Ascending aorta (tissue), 2 donors: ENCODE data around the gene DDX49. TPM values are rescaled to one million over a fixed set of nuclear protein-coding genes. Genes with fewer than 3 reads are reported as not detected.
A peak's percentile ranks its signal among the peaks of the same experiment; 100 is the strongest.

Experiments used
- DNase-seq, 2 donors: peaks; one replicate each; pipeline ENCODE4 v3.0.0-alpha.2; 2019; ENCODE audit warnings: low spot score in 2 of 2
- H3K27ac ChIP-seq, 2 donors: fragments of 200-600 bp; sonication (generic); one replicate each; pipeline ENCODE4 v1.5.1; 2016 to 2017; ENCODE audit warnings: mild to moderate bottlenecking in 1 of 2
- H3K27me3 ChIP-seq: fragments of 200-600 bp; sonication (generic); one replicate; pipeline ENCODE4 v1.5.1; 2017
- H3K36me3 ChIP-seq, 2 donors: fragments of 200-600 bp; sonication (generic); one replicate each; pipeline ENCODE4 v1.5.1; 2016
- H3K4me1 ChIP-seq, 2 donors: fragments of 200-600 bp; sonication (generic); one replicate each; pipeline ENCODE4 v1.5.1; 2016 to 2017; ENCODE audit warnings: mild to moderate bottlenecking in 1 of 2
- H3K4me3 ChIP-seq, 2 donors: fragments of 200-600 bp; sonication (generic); one replicate each; pipeline ENCODE4 v1.5.1; 2016 to 2017; ENCODE audit warnings: mild to moderate bottlenecking in 1 of 2
- H3K9me3 ChIP-seq, 2 donors: fragments of 200-600 bp; sonication (generic); one replicate each; pipeline ENCODE4 v1.5.1; 2016
- intact Hi-C: fragments of 100-400 bp; cut with DNase I; formaldehyde crosslinking; loops from one replicate; pipeline ENCODE4 v1.15.1; 2023
- total RNA-seq: library from RNA; depleted of rRNA; stranded (reverse); fragments of >200 nt; gene quantifications from one replicate; pipeline ENCODE4 v1.1.0, GENCODE V29; 2016
- TF ChIP-seq, protein P1 (sequence below), 3 experiments: fragments of 200-600 bp in 2 of 3; fragments of 450-650 bp in 1 of 3; sonication (generic) in 2 of 3; IDR thresholded peaks; one replicate each; pipeline ENCODE4 v1.5.1; 2016 to 2019; ENCODE audit warnings: antibody characterized with exemption in 3 of 3, mild to moderate bottlenecking in 1 of 3, moderate library complexity in 1 of 3

Gene DDX49
- total RNA-seq, 1 donor from 2014 or later, result 51.6 TPM

DNA sequence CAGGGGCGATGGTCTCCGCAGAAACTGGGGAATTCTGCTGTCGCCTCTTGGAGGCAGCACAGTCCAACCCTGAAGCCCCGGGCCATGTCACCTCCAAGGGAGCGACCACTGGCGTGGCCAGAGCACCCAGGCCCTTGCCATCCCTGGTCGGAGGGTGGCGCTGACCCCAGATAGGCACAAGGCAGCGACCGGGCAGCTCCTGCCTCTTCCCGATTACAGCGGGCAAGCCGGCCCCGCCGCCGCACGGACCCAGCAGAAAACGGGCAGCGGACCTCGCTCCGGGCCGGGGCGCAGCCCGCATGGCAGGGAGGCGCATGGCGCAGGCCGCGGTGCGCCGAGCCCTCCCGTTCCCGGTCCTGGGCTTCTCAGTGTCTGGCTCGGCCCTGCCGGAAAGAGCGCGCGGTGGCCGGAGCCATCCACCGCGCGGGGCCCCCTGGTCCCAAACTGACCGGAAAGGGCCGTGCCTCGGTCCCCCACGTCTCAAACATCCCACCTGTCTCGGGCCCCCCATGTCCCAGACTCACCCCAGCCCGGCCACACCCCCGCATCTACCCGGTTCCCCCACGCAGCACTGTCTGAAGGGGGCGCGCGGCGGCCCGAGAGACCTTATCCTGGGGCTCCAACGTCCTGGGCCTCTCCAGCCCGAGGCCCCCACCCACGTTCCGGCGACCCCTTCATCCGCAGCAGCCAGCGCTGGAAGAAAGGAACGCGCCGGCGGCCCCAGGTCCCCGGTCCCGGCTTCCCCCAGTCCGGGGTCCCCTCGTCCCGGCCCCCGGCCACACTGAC is 24.3 kb upstream of the DDX49 start:
- Histone ChIP-seq H3K9me3 (no peaks in the 10 kb centered on the region), H3K4me3 (peak overlapping the region; percentile 33 to 53), H3K36me3 (peaks cover 12 to 16% of the 10 kb centered on the region in 2 donors), H3K4me1 (peaks cover 7 to 8% of the 10 kb centered on the region in 2 donors), H3K27ac (no peak overlapping the region), H3K27me3 (peaks cover 11% of the 10 kb centered on the region)
- DNase-seq, result no peak
- TF ChIP-seq, protein P1, sequence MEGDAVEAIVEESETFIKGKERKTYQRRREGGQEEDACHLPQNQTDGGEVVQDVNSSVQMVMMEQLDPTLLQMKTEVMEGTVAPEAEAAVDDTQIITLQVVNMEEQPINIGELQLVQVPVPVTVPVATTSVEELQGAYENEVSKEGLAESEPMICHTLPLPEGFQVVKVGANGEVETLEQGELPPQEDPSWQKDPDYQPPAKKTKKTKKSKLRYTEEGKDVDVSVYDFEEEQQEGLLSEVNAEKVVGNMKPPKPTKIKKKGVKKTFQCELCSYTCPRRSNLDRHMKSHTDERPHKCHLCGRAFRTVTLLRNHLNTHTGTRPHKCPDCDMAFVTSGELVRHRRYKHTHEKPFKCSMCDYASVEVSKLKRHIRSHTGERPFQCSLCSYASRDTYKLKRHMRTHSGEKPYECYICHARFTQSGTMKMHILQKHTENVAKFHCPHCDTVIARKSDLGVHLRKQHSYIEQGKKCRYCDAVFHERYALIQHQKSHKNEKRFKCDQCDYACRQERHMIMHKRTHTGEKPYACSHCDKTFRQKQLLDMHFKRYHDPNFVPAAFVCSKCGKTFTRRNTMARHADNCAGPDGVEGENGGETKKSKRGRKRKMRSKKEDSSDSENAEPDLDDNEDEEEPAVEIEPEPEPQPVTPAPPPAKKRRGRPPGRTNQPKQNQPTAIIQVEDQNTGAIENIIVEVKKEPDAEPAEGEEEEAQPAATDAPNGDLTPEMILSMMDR (IDR thresholded peaks at IDR 0.05), result peak in 1 of 3 experiments; percentile 21
- intact Hi-C loops, result no loop called here

DNA sequence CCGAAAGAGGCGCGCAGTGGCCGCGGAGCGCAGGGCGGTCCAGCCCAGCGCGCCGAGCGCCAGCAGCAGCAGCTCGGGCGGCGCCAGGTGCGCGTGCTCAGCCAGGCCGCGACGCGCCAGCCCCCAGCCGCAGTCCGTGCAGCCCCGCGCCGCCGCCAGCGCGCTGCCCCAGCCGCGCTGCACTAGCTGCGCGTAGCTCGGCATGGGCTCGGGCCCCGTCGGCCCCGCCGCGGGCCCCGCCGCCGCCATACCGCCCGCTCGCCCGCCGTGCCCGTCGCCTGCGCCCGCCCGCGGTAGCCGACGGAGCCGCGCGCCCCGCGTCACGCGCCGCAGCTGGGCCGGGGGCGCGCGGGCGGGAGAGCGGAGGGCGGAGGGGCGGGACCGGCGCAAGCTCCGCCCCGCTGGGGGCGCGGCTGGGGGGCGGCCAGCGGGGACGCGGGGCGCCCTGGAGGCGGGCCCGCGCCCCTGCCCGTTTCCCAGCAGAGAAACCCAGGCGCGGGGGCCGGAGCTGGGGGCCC is 23.6 kb upstream of the DDX49 start, which contains the start of gene CERS1:
Gene CERS1, minus strand, starts transcription at position 335 of the 518 bp plus-strand sequence. Its CDS starts 86 bp downstream, at position 249.
- peaks cover 17 to 22% of the 10 kb centered on the region in 2 donors for H3K36me3 ChIP-seq
- no peaks in the 10 kb centered on the region for H3K9me3 ChIP-seq
- peak within 1 kb of the TSS; percentile 36 to 53 for H3K4me3 ChIP-seq
- TF ChIP-seq, protein P1 (IDR thresholded peaks at IDR 0.05), result no peak
- peaks cover 7 to 8% of the 10 kb centered on the region in 2 donors for H3K4me1 ChIP-seq
- peaks cover 11% of the 10 kb centered on the region for H3K27me3 ChIP-seq
- no peak for DNase-seq
- H3K27ac ChIP-seq, result no peak within 1 kb of the TSS
- intact Hi-C loops, result no loop called here

DNA sequence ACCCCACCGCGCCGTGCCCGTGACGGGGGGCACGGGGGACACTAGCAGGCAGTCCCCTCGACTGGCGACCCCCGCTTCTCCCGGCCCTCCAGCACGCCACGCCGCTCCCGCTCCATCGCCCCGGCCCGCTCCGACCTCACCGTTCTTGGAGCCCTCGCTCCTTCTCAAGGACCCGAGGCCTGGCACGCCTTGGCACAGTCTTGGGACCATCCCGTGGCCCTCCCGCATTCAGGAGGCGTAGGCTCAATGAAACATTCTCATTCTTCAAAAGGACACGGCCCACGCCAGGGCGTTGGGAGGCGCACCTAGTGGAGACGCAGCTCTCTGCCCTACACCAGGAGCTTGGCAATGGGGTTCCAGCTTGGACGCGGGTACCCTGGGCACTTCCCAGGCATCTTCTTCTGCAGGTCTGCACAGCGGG is 23.1 kb upstream of the DDX49 start:
- no peak for DNase-seq
- intact Hi-C loops, result no loop called here
- TF ChIP-seq, protein P1 (IDR thresholded peaks at IDR 0.05), result no peak
- H3K27me3 ChIP-seq, result peaks cover 11% of the 10 kb centered on the region
- H3K4me1 ChIP-seq, result peaks cover 7 to 8% of the 10 kb centered on the region in 2 donors
- H3K9me3 ChIP-seq, result no peaks in the 10 kb centered on the region
- H3K36me3 ChIP-seq, result peaks cover 23 to 28% of the 10 kb centered on the region in 2 donors
- peak overlapping the region; percentile 36 for H3K4me3 ChIP-seq
- H3K27ac ChIP-seq, result no peak overlapping the region

DNA sequence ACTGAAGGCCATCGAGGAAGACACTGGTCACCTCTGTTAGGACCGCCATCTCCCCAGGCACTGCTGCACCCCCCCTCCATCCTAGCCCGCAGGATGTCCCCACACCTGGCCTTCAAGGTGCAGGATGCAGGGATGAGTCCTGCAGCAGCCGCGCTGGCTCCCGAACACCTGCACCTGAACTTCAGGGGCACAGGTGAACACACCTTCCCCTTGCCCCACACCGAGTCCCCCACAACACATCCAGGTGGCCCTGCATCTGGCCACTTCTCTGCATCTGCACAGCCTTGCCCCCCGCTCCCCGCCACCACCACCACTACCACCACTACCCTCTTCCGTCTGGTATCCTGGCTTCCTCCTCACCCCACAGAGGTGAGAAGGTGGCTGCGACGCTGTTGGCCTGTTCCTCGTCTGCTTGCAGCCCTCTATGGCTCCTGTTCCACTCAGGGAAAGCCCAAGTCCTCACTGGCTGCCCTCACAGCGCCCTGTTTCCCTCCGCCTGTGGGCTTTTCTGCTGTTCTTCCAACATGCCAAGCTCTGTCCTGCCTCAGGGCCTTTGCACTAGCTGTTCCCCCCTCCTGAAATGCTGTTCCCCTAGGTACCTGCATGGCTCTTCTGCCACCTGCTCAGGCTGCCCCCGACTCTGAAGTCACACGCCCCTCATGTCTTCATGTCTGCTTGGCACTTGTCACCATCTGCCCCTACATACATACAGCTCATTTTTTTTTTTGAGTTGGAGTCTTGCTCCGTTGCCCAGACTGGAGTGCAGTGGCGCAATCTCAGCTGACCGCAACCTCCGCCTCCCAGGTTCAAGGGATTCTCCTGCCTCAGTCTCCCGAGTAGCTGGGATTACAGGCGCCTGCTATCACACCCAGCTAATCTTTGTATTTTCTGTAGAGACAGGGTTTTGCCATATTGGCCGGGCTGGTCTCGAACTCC is 22.2 kb upstream of the DDX49 start:
- no peak for DNase-seq
- intact Hi-C loops, result no loop called here
- H3K27ac ChIP-seq, result no peak overlapping the region

More for the DNA sequence above, 22.2 kb upstream of the DDX49 start:
- TF ChIP-seq, protein P1 (IDR thresholded peaks at IDR 0.05), result no peak
- H3K27me3 ChIP-seq, result peaks cover 11% of the 10 kb centered on the region
- H3K9me3 ChIP-seq, result no peaks in the 10 kb centered on the region
- peaks cover 23 to 31% of the 10 kb centered on the region in 2 donors for H3K36me3 ChIP-seq
- H3K4me3 ChIP-seq, result no peak overlapping the region
- peaks cover 7 to 8% of the 10 kb centered on the region in 2 donors for H3K4me1 ChIP-seq
